Panc1 (cell line): Measurements from ENCODE around the gene CLEC18B.
"Not testable (repeated sequence)": the region's sequence is repeated elsewhere in the genome, so short reads cannot be mapped to it uniquely, and the experiment has no call there.

Source experiments
- CTCF ChIP-seq: fragments of 450-650 bp; IDR thresholded peaks from 2 replicates; pipeline ENCODE4 v1.5.1; 2017; ENCODE audit warnings: mild to moderate bottlenecking
- POLR2AphosphoS5 ChIP-seq: IDR thresholded peaks from 2 replicates; pipeline ENCODE4 v1.6.1; 2012; ENCODE audit warnings: mild to moderate bottlenecking, low read depth, low read length, moderate library complexity

GRCh38 chr16:74367469-74368001, 53.7 kb downstream of the CLEC18B start:
- TF ChIP-seq POLR2AphosphoS5, CTCF: not testable (repeated sequence)
